Amniotic epithelial cell (primary cell): Measurements from ENCODE around the gene RNU5D-1.
"Not testable (repeated sequence)": the region's sequence is repeated elsewhere in the genome, so short reads cannot be mapped to it uniquely, and the experiment has no call there.

Source experiments
- DNase-seq: peaks from one replicate; pipeline ENCODE4 v3.0.0-alpha.2; 2010; ENCODE audit warnings: low read depth

RNU5D-1 gene

DNA sequence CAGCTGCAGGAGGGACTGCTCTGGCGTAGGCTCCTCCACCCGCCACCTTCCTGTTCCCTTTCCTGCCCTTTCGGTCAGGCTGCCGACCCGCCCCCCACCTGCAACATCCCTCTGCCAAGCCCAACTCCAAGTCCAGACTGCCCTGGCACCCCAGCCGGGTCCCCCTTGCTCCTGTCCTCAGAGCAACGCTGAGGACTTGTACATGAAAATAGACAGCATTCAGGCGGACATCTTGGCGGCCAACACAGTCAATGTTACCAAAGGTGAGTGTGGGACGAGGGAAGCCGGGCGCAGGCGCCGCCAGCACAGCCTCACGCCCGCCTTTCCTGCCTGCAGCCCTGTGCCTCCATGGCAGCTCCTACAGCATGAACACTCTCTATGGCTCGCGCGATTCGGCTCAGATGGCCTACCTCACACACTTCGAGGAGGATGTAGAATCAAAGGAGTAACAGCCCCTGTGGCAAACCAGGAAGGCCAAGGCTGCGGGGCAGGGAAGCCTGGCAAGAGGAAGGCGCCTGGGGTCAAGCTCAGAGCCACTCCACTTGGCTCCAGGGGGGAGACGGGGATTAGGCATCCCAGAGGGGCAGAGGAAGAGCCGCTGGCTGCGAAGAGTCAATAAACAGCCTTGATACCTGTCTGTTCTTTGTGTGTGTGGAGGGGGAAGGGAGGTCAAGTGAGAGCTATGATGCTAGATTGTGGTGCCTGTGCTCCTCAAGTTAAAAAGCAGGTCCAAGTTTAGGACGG is 5.8 kb downstream of the RNU5D-1 start:
- DNase-seq = no peak

DNA sequence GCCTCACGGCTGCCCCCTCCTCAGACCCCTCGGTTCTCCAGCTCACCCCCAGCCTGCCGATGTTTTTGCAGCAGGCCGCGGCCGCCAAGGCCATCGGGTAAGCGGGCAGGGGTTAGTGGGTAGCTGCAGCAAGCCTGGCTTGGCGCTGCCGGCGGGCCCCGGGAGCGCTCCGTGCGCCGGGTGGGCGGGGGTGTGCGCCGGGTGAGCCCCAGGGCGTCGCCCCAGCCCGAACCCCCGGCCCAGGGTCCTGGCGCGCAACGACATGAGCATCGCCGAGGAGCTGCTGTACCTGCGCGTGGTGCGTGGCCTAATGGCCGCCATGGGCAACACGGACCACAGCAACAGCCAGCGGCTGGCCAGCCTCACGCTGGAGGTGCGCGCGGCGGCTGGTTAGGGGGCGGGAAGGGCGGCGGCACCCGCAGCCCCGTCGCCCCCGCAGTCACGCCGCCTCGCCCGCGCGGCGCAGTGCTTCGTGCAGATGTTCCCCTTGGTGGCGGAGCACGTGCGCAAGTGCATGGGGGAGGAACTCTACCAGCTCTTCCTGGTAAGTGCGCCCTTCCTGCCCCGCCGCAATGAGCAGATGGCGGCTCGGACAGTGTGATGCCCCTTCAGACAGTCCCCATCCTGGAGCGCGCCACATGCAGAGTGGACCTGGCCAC is 6.5 kb downstream of the RNU5D-1 start:
- DNase-seq = no peak

GRCh38 chr1:44723496-44724295 is 7.3 kb downstream of the RNU5D-1 start:
- DNase-seq = no peak

GRCh38 chr1:44723064-44723463 is 7.9 kb downstream of the RNU5D-1 start:
- DNase-seq = no peak

- peak; percentile 100 for DNase-seq
These were observed 9.2 kb downstream of the RNU5D-1 start for GRCh38 chr1:44721485-44722361.

DNA sequence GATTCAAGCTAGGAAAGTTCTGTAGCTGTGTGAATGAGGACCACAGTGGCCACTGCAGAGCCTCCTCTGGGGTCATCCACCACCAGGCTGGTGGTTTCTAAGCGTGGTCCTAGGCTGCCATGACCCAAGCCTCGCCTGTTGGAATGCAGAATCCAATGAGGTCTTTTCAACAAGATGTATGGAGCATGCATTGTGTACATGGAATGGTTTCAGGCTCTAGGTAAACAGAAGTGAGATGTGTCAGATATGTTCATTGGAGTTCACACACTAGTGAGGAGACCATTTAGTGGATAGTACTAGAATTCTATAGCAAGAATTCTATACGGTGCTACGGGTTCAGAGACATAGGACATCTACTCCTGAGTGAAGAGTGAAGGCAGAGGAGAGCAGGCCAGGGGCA is 10.7 kb downstream of the RNU5D-1 start:
- DNase-seq = no peak

DNA sequence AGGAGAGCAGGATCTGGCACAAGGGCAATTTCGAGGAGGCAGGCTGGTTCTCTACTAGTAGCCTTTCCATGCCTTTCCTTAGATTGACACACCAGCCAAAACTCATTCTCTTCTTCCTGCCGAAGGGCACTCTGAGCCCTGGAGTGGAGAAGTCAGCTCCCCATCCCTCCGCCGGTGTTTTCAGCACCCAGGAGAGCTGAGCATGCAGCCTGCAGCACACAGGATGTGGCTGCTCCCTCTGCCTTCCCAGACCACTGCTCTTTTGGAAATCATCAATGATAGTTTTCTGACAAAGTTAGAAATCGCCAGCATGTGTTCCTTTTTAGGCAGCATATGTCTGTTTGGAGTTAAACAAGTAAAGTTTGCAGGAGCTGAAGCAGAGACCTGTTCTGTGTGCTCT is 11.7 kb downstream of the RNU5D-1 start:
- DNase-seq = no peak

DNA sequence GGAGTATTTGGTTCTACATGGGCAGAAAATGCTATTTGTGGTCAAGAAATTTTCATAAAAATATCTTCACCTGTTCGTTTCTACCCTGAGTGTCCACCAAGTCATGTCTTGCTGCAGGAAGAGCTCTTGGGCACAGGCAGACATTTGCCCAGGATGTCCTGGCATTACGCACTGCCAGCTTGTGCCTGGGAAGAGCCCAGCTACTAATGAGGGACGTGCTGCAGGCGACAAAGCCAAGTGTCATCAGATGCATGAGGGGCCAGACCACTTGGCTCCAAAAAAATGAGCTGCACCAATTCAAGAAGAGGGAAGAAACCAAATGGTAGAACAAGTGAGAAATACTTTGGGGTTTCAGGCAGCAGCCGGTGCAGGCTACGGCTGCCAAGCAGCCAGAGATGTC is 12.9 kb downstream of the RNU5D-1 start:
- DNase-seq = no peak

DNA sequence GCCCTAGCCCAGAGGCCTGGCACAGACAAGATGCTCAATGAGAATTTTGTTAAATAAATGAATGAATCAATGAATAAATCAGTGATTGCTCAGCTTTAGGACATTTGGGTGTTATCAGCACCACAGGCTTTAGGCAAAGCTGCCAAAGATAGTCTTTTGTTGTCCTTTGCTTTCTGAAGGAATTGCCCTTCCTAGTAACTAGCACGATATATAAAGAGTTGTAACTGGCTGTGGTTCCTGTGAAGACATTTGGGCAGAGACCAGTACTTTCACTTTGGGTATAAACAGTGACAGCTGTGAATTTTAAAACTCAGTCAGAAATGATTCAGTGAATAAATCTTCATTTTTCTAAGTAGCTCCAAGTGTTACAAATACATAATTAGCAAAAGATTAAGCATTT is 13.3 kb downstream of the RNU5D-1 start:
- DNase-seq = no peak

DNA sequence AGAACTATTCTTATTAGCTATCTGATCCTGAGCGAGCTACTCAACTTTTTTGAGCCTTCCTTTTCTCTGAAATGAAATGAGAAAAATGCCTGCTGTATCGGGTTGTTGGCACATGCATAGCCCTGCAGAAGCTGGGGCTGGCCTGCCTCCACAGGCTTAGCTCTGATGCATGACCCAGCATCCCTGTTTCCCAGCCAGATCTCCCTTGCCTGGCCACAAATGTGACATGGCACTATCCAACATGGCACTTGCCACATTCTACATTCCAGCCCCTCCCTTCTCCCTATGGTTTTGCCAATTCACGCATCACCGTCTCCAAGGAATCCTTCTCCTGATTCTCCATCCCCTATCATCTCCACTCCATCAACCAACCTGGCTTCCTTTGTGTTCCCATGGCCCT is 13.8 kb downstream of the RNU5D-1 start:
- no peak for DNase-seq

GRCh38 chr1:44714944-44715571 is 15.9 kb downstream of the RNU5D-1 start:
- peak; percentile 72 for DNase-seq

- no peak for DNase-seq
These were observed 16.4 kb downstream of the RNU5D-1 start for GRCh38 chr1:44714532-44714931.

DNA sequence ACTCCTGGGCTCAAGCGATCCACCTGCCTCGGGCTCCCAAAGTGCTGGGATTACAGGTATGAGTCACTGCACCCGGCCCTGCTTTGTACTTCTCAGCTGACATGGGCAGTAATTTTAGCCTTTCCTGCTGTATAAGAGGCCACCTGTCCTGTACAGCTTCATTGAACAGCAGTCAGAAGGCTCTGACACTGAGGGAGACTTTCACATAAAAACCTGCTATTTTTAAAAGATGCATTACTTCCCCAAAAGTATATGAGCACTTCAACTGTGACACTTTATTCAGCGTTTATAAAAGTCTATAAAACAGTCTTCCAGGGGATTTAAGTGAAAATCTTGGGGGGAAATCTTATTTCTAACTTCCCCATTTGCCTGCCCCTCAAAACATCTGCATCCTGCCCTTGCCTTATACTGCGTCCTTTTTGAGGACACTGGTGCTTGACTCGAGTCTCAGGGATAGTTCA is 17.6 kb downstream of the RNU5D-1 start:
- no peak for DNase-seq

- DNase-seq = peak; percentile 66
These were observed 22.8 kb downstream of the RNU5D-1 start for GRCh38 chr1:44707959-44708831.

DNA sequence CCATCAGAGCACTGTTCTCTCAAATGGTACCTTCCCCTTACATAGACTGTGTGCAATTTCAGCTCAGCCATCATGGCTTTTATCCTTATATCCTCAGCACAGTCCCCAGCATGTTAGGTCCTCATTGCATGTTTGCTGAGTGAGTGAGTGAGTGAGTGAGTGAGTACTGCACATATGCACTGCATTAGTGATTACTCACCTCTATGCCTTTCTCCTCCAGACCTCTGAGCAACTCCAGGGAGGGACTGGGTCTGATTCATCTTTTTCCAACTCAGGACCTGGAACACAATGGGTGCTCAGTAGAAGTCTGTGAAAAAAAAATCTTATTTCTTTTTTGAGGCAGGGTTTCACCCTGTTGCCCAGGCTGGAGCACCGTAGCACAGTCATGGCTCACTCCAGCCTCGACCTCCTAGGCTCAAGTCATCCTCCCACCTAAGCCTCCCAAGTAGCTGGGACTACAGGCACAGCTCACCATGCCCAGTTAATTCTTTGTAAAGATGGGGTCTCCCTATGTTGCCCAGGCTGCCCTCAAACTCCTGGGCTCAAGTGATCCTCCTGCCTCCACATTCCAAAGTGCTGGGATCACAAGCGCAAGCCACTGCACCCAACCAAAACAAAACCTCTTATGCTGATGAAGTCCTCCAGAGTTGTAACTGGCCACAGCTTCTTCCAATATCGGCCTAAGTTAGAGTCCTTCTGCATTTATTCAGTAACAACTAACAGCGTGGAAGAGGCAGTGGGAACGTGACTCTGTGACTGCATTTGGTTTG is 23.7 kb downstream of the RNU5D-1 start:
- DNase-seq = peak; percentile 94

- no peak for DNase-seq
These were observed 25.0 kb downstream of the RNU5D-1 start for GRCh38 chr1:44705938-44706337.

GRCh38 chr1:44705470-44705869 is 25.5 kb downstream of the RNU5D-1 start:
- DNase-seq = no peak

DNA sequence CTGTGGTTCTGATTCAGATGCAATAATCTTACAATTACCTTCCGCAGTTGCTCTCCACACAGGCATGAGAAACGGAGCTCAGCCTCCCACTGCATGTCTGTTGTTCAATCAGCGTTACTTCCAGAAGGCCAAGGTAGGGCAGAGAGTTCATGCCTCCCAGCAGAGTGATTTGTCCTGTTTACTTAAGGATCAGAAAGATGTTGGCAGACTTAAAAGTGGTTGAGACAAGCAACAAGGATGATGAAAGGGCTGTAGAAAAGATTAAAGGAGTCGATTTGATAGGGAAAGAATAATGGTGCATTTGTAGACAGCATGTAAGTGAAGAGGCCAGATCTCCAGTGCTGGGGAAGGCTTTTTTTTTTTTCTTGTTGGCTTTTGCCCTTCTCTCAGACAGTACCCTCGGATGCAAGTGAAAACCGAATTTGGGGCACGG is 29.8 kb downstream of the RNU5D-1 start:
- DNase-seq = peak; percentile 86

GRCh38 chr1:44700573-44700972 is 30.4 kb downstream of the RNU5D-1 start:
- DNase-seq = peak; percentile 46

DNA sequence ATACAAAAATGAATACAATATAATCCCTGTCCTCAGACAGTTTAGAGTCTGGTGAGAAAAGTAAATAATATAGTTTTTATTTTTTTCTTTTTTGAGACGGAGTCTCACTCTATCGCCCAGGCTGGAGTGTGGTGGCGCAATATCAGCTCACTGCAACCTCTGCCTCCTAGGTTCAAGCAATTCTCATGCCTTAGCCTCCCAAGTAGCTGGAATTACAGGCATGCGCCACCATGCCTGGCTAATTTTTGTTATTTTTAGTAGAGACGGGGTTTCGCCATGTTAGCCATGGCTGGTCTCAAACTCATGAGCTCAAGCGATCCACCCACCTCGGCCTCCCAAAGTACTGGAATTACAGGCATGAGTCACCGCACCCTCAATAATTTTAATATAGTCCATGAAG is 31.6 kb downstream of the RNU5D-1 start:
- DNase-seq = not testable (repeated sequence)
